ENCODE data around the gene ILK. TPM values are rescaled to one million over a fixed set of nuclear protein-coding genes. Genes with fewer than 3 reads are reported as not detected.
A peak's percentile ranks its signal among the peaks of the same experiment; 100 is the strongest.

ILK gene
- total RNA-seq, 1 donor from 2014 or later = 209 TPM

DNA sequence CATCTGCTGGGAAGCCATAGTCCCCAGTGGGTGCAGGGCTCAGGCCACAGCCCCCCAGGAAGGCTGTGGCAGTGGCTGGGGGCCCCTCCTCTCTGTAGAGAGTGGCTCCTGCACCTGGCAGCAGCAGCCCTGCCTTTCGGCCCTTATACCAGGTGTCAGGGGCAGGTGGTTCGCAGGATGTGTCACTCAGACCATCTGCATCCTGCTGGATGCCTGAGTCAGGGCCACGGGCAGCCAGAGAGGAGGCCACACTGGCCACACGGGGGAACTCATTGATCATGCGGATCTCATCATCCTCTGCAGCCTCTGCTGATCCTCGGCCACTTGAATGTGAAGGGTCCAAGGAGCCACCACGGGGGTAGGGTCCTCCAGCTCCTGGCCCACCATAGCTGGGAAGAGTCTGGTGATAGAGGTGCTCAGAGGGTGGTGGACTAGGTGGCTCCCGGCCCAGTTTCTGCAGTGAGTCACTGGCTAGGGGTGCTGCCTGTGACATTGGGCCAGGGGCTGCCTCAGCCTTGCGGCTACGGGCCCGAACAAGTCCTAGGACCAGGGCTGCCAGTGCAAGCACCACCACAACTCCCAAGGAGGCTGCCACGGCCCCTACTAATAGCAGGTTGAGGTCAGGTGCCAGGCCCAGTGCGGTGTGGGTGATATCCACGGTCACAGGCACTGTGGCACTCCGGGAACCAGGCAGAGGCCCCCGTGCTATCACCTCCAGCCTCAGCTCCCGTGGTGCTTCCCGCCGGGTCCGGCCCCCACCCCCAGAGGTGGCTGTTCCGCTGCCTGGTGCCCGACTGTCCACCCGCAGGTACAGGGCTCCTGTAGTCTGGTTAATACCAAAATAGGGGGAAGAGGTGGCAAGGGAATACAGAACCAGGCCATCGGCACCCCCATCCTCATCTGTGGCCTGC is 18.9 kb downstream of the ILK start:
- no peak overlapping the region for H3K4me3 Mint-ChIP-seq (ENCODE audit: unreplicated experiment)
- no peak overlapping the region for H3K27ac Mint-ChIP-seq (ENCODE audit: unreplicated experiment)
- Histone ChIP-seq H4K20me1 (ENCODE audit: insufficient read depth, low read length) (no peaks in the 10 kb centered on the region), H3K36me3 (ENCODE audit: insufficient read depth, low read length) (no peaks in the 10 kb centered on the region), H3K4me1 (ENCODE audit: insufficient read depth, low read length) (peaks cover 14% of the 10 kb centered on the region), H3K27me3 (ENCODE audit: insufficient read depth, low read length) (no peaks in the 10 kb centered on the region), H3K9ac (ENCODE audit: low read length) (no peak overlapping the region), H3K4me2 (ENCODE audit: low read length) (no peak overlapping the region), H3K9me3 (ENCODE audit: insufficient read depth, low read depth, low read length) (no peaks in the 10 kb centered on the region), H2AFZ (ENCODE audit: low read depth, low read length) (no peak overlapping the region), H3K27ac (ENCODE audit: low read depth, low read length) (no peak overlapping the region), H3K79me2 (ENCODE audit: insufficient read depth, low read length) (peaks cover 10% of the 10 kb centered on the region), H3K4me3 (ENCODE audit: insufficient read depth, low read depth, low read length) (no peak overlapping the region)
- DNase-seq (ENCODE audit: low read depth) (no peak), FAIRE-seq (no peak)
- peak; percentile 7 for TF ChIP-seq EZH2 (IDR thresholded peaks at IDR 0.05; ENCODE audit: insufficient read depth, low read length)
- TF ChIP-seq, protein P1, sequence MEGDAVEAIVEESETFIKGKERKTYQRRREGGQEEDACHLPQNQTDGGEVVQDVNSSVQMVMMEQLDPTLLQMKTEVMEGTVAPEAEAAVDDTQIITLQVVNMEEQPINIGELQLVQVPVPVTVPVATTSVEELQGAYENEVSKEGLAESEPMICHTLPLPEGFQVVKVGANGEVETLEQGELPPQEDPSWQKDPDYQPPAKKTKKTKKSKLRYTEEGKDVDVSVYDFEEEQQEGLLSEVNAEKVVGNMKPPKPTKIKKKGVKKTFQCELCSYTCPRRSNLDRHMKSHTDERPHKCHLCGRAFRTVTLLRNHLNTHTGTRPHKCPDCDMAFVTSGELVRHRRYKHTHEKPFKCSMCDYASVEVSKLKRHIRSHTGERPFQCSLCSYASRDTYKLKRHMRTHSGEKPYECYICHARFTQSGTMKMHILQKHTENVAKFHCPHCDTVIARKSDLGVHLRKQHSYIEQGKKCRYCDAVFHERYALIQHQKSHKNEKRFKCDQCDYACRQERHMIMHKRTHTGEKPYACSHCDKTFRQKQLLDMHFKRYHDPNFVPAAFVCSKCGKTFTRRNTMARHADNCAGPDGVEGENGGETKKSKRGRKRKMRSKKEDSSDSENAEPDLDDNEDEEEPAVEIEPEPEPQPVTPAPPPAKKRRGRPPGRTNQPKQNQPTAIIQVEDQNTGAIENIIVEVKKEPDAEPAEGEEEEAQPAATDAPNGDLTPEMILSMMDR (IDR thresholded peaks at IDR 0.05; ENCODE audit: insufficient read depth, low read depth, low read length) = no peak
- no peaks in the 10 kb centered on the region for H3K9me3 Mint-ChIP-seq (ENCODE audit: unreplicated experiment)
- H3K4me1 Mint-ChIP-seq (ENCODE audit: low read depth, unreplicated experiment) = peaks cover 3% of the 10 kb centered on the region
- H3K36me3 Mint-ChIP-seq (ENCODE audit: low read depth, unreplicated experiment) = peaks cover 3% of the 10 kb centered on the region
- peaks cover 16% of the 10 kb centered on the region for H3K27me3 Mint-ChIP-seq (ENCODE audit: low read depth, unreplicated experiment)

DNA sequence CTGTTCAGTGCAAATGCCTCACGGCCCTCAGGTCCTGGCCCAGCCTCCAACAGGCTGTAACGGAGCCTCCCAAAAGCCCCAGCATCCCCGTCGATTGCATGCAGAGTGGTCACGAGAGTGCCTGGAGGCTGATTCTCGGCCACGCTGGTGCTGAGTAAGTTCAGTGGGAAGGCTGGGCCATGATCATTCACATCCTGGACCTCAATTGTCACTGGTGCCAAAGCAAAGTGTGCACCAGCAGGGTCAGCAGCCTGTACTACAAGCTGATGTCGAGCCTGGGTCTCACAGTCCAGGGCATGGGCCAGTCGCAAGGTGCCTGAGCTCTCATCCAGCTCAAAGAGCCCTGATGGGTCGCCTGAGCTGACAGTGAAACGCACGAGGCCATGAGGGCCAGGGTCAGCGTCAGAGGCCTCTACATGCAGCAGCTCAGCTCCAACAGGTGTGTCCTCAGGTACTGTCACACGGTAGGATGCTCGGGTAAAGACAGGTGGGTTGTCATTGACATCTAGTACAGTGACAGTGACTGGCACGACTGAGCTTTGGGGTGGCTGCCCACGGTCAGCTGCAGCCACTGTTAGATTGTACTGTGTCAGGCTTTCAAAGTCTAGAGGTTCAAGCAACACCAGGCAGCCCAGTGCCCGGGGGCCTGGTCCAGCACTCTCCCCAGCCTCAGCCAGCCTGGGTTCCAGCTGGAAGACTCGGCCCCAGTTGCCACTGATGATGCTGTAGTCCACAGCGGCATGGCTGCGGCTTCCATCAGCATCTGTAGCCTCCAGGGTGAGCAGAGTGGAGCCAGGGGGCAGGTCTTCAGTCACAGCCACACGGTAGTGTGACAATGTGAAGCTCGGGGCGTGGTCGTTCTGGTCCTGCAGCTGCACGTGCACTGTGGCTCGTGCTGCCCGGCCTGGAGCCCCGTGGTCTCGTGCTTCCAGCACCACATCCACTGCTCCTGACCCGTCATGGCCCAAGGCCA is 20.1 kb downstream of the ILK start:
- TF ChIP-seq EZH2 (IDR thresholded peaks at IDR 0.05; ENCODE audit: insufficient read depth, low read length) = peak; percentile 7
- TF ChIP-seq, protein P1 (IDR thresholded peaks at IDR 0.05; ENCODE audit: insufficient read depth, low read depth, low read length) = no peak
- no peak overlapping the region for H3K27ac ChIP-seq (ENCODE audit: low read depth, low read length)
- H3K79me2 ChIP-seq (ENCODE audit: insufficient read depth, low read length) = peaks cover 5% of the 10 kb centered on the region
- H3K9me3 ChIP-seq (ENCODE audit: insufficient read depth, low read depth, low read length) = no peaks in the 10 kb centered on the region
- H3K9ac ChIP-seq (ENCODE audit: low read length) = no peak overlapping the region
- H3K27ac Mint-ChIP-seq (ENCODE audit: unreplicated experiment) = no peak overlapping the region
- no peak overlapping the region for H3K4me3 ChIP-seq (ENCODE audit: insufficient read depth, low read depth, low read length)
- no peaks in the 10 kb centered on the region for H3K27me3 ChIP-seq (ENCODE audit: insufficient read depth, low read length)
- peaks cover 3% of the 10 kb centered on the region for H3K4me1 ChIP-seq (ENCODE audit: insufficient read depth, low read length)
- no peaks in the 10 kb centered on the region for H3K4me1 Mint-ChIP-seq (ENCODE audit: low read depth, unreplicated experiment)
- H3K36me3 ChIP-seq (ENCODE audit: insufficient read depth, low read length) = no peaks in the 10 kb centered on the region
- H3K4me3 Mint-ChIP-seq (ENCODE audit: unreplicated experiment) = no peak overlapping the region
- no peaks in the 10 kb centered on the region for H3K9me3 Mint-ChIP-seq (ENCODE audit: unreplicated experiment)
- peaks cover 3% of the 10 kb centered on the region for H3K36me3 Mint-ChIP-seq (ENCODE audit: low read depth, unreplicated experiment)
- H2AFZ ChIP-seq (ENCODE audit: low read depth, low read length) = no peak overlapping the region
- no peak overlapping the region for H3K4me2 ChIP-seq (ENCODE audit: low read length)
- no peaks in the 10 kb centered on the region for H4K20me1 ChIP-seq (ENCODE audit: insufficient read depth, low read length)
- H3K27me3 Mint-ChIP-seq (ENCODE audit: low read depth, unreplicated experiment) = peaks cover 22% of the 10 kb centered on the region
- no peak for FAIRE-seq
- DNase-seq (ENCODE audit: low read depth) = no peak
